Endothelial cell of umbilical vein (primary cell): ENCODE results near the gene KIF5C. TPM values are rescaled to one million over a fixed set of nuclear protein-coding genes. Genes with fewer than 3 reads are reported as not detected.

Source experiments
- BruUV-seq: library from RNA; stranded (reverse); fragments of 400-500 nt; replicated peaks from 2 replicates; lab custom pipeline; 2021; lab: Mats Ljungman, UMichigan
- CTCF ChIA-PET: fragments of 300-600, 350-600 bp; sonication (Branson Sonifier 250); formaldehyde crosslinking; loops from one replicate; lab custom pipeline; 2021; ENCODE audit warnings: antibody characterized with exemption, inconsistent platforms; lab: Charles Lee
- POLR2A ChIA-PET: fragments of 300-600, 350-600 bp; sonication (Branson Sonifier 250); formaldehyde crosslinking; loops from one replicate; lab custom pipeline; 2021; ENCODE audit warnings: antibody characterized with exemption, inconsistent platforms; lab: Charles Lee
- DNase-seq: peaks from one replicate; pipeline ENCODE4 v3.0.0-alpha.2; 2011; ENCODE audit warnings: low read depth, low spot score
- FAIRE-seq: peaks from 2 replicates; lab custom pipeline; 2011; peaks lifted over from hg19 to GRCh38; lab: Jason Lieb, UNC
- H2AFZ ChIP-seq: 2 replicates; pipeline ENCODE4 v1.6.0; 2012; ENCODE audit warnings: low read depth, low read length, control low read depth, inconsistent platforms
- H3K27ac ChIP-seq: 2 replicates; pipeline ENCODE4 v1.5.1; 2011; ENCODE audit warnings: low read depth, mild to moderate bottlenecking, control low read depth, low read length, moderate library complexity; ENCODE audit not compliant: insufficient read depth
- H3K27me3 ChIP-seq, 2 experiments: 2 replicates each; pipeline versions ENCODE4 v1.6.0 to v1.6.1; 2011; ENCODE audit warnings: low read length in 2 of 2, mixed read lengths in 1 of 2; ENCODE audit not compliant: control insufficient read depth in 2 of 2, insufficient read depth in 2 of 2
- H3K36me3 ChIP-seq, 2 experiments: 2 replicates in 1 of 2; 3 replicates in 1 of 2; pipeline ENCODE4 v1.5.1; 2011; ENCODE audit warnings: low read length in 2 of 2, mild to moderate bottlenecking in 1 of 2, moderate library complexity in 1 of 2; ENCODE audit not compliant: control insufficient read depth in 2 of 2, insufficient read depth in 2 of 2; ENCODE audit errors: extremely low read depth in 1 of 2
- H3K4me1 ChIP-seq: 3 replicates; pipeline ENCODE4 v1.5.1; 2011; ENCODE audit warnings: mild to moderate bottlenecking, low read length; ENCODE audit not compliant: control insufficient read depth, insufficient read depth; ENCODE audit errors: extremely low read depth
- H3K4me2 ChIP-seq: 2 replicates; pipeline ENCODE4 v1.6.1; 2011; ENCODE audit warnings: low read length, control low read depth, mixed read lengths; ENCODE audit not compliant: insufficient read depth
- H3K4me3 ChIP-seq, 3 experiments: fragments of 200-600 bp in 1 of 3; sonication (generic), shearing (Covaris generic) in 1 of 3; replicated peaks in 1 of 3; 2 replicates each; pipeline ENCODE4 v1.5.1; 2011 to 2016; ENCODE audit warnings: control low read depth in 3 of 3, low read length in 3 of 3, mild to moderate bottlenecking in 2 of 3, inconsistent platforms in 1 of 3, low read depth in 1 of 3, moderate library complexity in 1 of 3; ENCODE audit not compliant: insufficient read depth in 1 of 3
- H3K79me2 ChIP-seq: 2 replicates; pipeline ENCODE4 v1.6.0; 2012; ENCODE audit warnings: low read length, inconsistent platforms; ENCODE audit not compliant: control insufficient read depth, insufficient read depth
- H3K9ac ChIP-seq: replicated peaks from 2 replicates; pipeline ENCODE3; 2011; ENCODE audit warnings: low read length, control low read depth; ENCODE audit not compliant: insufficient read depth; ENCODE audit errors: extremely low read depth
- H3K9me1 ChIP-seq: replicated peaks from 3 replicates; pipeline ENCODE4 v1.6.0; 2011; ENCODE audit warnings: mild to moderate bottlenecking, low read length; ENCODE audit not compliant: control insufficient read depth, insufficient read depth; ENCODE audit errors: extremely low read depth
- H3K9me3 ChIP-seq: replicated peaks from 2 replicates; pipeline ENCODE4 v1.5.1; 2012; ENCODE audit warnings: low read length, inconsistent platforms; ENCODE audit not compliant: control insufficient read depth, insufficient read depth
- H4K20me1 ChIP-seq: replicated peaks from 2 replicates; pipeline ENCODE3; 2011; ENCODE audit warnings: mild to moderate bottlenecking, low read length; ENCODE audit not compliant: control insufficient read depth, insufficient read depth; ENCODE audit errors: extremely low read depth
- CTCF ChIP-seq, 2 donors: IDR thresholded peaks; 1 replicate in 1 of 2; 2 replicates in 1 of 2; pipeline ENCODE4 v1.5.1; 2011; ENCODE audit warnings: low read length in 2 of 2, mild to moderate bottlenecking in 2 of 2, moderate library complexity in 2 of 2, control low read depth in 1 of 2, inconsistent platforms in 1 of 2, low read depth in 1 of 2; ENCODE audit not compliant: insufficient read depth in 1 of 2; ENCODE audit errors: extremely low read depth in 1 of 2
- EZH2 ChIP-seq: IDR thresholded peaks from 2 replicates; pipeline ENCODE4 v1.6.1; 2012; ENCODE audit warnings: borderline replicate concordance, low read depth, mild to moderate bottlenecking, moderate library complexity, low read length, inconsistent platforms; ENCODE audit not compliant: severe bottlenecking
- FOS ChIP-seq: IDR thresholded peaks from 2 replicates; pipeline ENCODE4 v1.6.1; 2011; ENCODE audit warnings: mild to moderate bottlenecking, low read length, moderate library complexity, borderline replicate concordance; ENCODE audit not compliant: insufficient read depth
- GATA2 ChIP-seq: IDR thresholded peaks from 2 replicates; pipeline ENCODE4 v1.7.0; 2011; ENCODE audit warnings: low read depth, mild to moderate bottlenecking, moderate library complexity, mixed read lengths, low read length; ENCODE audit not compliant: insufficient read length, insufficient read depth
- JUN ChIP-seq: IDR thresholded peaks from 2 replicates; pipeline ENCODE4 v1.6.1; 2011; ENCODE audit warnings: borderline replicate concordance, low read depth; ENCODE audit not compliant: insufficient read length, insufficient read depth
- MAX ChIP-seq: IDR thresholded peaks from 2 replicates; pipeline ENCODE4 v1.6.1; 2011; ENCODE audit not compliant: insufficient read depth, insufficient read length
- MYC ChIP-seq: IDR thresholded peaks from one replicate; pipeline ENCODE4 v1.6.1; 2011; ENCODE audit warnings: mild to moderate bottlenecking, low read depth, low read length
- POLR2A ChIP-seq: IDR thresholded peaks from 2 replicates; pipeline ENCODE4 v1.6.1; 2012; ENCODE audit warnings: low read depth, mild to moderate bottlenecking, control low read depth, low read length
- POLR2AphosphoS5 ChIP-seq: IDR thresholded peaks from 2 replicates; pipeline ENCODE4 v1.6.1; 2012; ENCODE audit warnings: low read depth, mild to moderate bottlenecking, control low read depth, low read length, moderate library complexity; ENCODE audit not compliant: insufficient read depth
- dilution Hi-C: fragments of 300-500 bp; cut with MboI; formaldehyde crosslinking; loops from one replicate; pipeline ENCODE4 v1.15.0; 2019; ENCODE audit warnings: low sequenced_read_pairs; ENCODE audit not compliant: extremely low pct_ligation_motif_present
- intact Hi-C: fragments of 100-400 bp; cut with micrococcal nuclease; formaldehyde crosslinking; loops from one replicate; pipeline ENCODE4 v1.10.0; 2022
- polyA plus RNA-seq, 4 experiments: library from polyadenylated mRNA; depleted of rRNA in 3 of 4; stranded (reverse) in 3 of 4; unstranded in 1 of 4; fragments of >200 nt; gene quantifications; 2 replicates each; pipeline versions ENCODE4 v1.2.1 to v1.2.3, GENCODE V29; 2011 to 2012; ENCODE audit warnings: missing spikeins in 1 of 4
- total RNA-seq: library from RNA; stranded (reverse); gene quantifications from 2 replicates; pipeline ENCODE4 v1.2.3, GENCODE V29; 2021

KIF5C gene
- total and polyA plus RNA-seq, 2 donors (not counting 3 experiments of a cell fraction or from before 2014, with no cell fraction given) = 0.01 to 0.55 TPM

- intact Hi-C loops (loop anchor here (1.0 to 2.0 kb wide), 5 partner anchors 64 to 1054 kb away; no protein-coding TSS in a partner anchor), dilution Hi-C loops (no loop called here)
- no peaks in the 10 kb centered on the region for H4K20me1 ChIP-seq
- H3K27me3 ChIP-seq = no peaks in the 10 kb centered on the region
- FAIRE-seq (no peak), DNase-seq (no peak)
- no peak overlapping the region for H3K9ac ChIP-seq
- H3K27ac ChIP-seq = no peak overlapping the region
- no peaks in the 10 kb centered on the region for H3K36me3 ChIP-seq
- ChIA-PET POLR2A (no interaction called here), CTCF (interaction anchor here (1.5 to 3.2 kb wide), 3 partner anchors 26 to 1002 kb away, joined by 5 to 36 read pairs (median 6); no protein-coding TSS in a partner anchor)
- H2AFZ ChIP-seq = no peak overlapping the region
- H3K9me3 ChIP-seq = no peaks in the 10 kb centered on the region
- H3K9me1 ChIP-seq = no peaks in the 10 kb centered on the region
- TF ChIP-seq POLR2AphosphoS5 (no peak), JUN (no peak), FOS (no peak), MYC (no peak), POLR2A (no peak), GATA2 (no peak), CTCF (IDR thresholded peaks at IDR 0.05; ENCODE audit: extremely low read depth in 1 of 2, insufficient read depth in 1 of 2, low read depth in 1 of 2, low read length in 2 of 2) (no peak), MAX (no peak), EZH2 (no peak)
- H3K4me2 ChIP-seq = no peak overlapping the region
- H3K4me3 ChIP-seq = no peak overlapping the region
- no peaks in the 10 kb centered on the region for H3K79me2 ChIP-seq
- no TSS peak for BruUV-seq
- H3K4me1 ChIP-seq = no peaks in the 10 kb centered on the region
Observed at GRCh38 chr2:148990968-148991367, 115.9 kb downstream of the KIF5C start.
